Myocyte (in vitro differentiated cells): Measurements from ENCODE around the gene NGEF. TPM values are rescaled to one million over a fixed set of nuclear protein-coding genes. Genes with fewer than 3 reads are reported as not detected.

ENCODE experiments used
- DNase-seq: peaks from one replicate; pipeline ENCODE4 v3.0.0-alpha.2; 2012; ENCODE audit warnings: low read depth
- total RNA-seq: library from RNA; depleted of rRNA; stranded (reverse); fragments of >200 nt; gene quantifications from 2 replicates; pipeline ENCODE4 v1.2.3, GENCODE V29; 2014

NGEF gene
- total RNA-seq, 1 donor from 2014 or later: 0.19 TPM

DNA sequence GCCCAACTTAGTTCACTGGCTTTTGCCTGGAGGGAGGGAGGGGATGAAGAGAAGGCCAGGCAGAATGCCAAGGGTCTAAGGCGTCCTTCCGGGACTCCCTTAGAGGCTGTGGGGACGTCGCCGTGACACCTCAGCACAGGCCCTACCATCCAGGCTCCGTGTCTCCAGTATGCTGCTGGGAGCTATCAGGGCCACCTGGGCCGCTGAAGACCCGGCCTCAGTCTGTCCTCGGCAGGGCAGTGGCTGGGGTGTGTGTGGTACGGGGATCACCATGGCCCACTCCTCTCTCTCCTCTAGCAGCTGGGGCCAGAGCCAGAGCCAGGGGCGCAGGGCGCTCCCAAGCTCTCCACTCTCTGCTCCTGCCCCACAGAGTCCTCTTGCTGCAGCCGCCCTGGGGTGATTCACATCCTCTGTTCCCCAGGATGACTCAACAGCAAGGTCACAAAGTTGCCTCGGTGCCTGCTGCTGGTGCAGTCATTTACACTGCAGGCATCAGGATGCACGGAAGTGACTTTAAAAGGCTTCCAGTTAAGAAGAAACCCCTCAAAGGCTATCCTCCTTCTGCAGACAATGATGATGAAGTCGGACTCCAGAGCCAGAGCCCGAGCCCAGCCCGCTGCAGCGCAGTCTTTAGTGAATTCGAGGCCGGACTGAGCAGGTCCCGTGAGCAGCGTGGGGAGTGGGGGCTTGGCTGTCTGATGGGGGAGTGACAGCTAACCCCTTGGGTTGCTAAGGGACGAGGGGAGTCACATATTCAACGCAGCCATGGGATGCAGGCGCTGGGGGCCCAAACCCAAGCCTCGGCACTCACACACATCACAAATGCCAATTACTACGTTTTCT lies 111.1 kb downstream of the NGEF start:
- peak; percentile 79 for DNase-seq

DNA sequence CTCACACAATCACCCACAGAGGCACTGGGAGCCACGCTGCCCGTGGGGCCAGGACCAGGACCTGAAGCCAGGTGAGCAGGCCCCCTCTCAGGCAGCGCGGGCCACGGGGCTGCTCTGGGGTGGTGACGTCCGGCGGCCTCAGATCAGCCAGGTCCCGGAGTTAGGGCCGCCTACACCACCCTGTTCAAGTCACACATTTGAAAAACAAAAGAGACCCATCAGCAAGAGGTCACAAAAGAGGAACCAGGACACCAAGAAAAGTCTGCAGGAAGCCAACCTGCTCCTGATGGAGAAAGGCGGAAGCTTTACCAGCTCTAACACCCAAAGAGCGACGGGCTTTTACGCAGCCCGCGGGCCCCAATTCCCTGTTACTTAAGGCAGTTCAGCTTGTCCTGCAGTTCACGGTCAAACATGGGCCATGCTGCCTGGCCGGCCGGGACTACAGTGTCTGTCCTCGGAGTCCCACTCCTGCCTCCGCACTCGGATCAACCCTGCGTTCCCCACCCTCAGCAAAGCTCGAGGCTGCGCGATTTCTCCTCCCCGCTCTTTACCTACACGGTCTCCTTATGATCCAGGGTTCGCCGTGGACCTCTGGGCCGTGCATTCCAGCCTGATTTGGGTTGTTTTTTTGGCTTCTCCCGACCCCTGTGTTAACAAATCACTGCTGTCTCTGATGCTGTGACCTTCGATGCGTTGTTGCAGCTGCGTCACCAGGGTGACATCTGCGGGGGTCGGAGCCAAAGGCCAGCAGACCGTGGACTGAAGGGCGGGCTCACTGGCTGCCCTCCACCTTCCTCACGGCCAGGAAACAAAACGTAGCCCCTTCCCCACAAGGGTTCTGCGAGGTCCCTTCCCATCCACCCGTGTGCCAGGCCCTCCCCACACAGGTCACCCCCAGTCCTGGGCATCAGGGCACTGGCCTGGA lies 112.0 kb downstream of the NGEF start:
- DNase-seq: no peak

DNA sequence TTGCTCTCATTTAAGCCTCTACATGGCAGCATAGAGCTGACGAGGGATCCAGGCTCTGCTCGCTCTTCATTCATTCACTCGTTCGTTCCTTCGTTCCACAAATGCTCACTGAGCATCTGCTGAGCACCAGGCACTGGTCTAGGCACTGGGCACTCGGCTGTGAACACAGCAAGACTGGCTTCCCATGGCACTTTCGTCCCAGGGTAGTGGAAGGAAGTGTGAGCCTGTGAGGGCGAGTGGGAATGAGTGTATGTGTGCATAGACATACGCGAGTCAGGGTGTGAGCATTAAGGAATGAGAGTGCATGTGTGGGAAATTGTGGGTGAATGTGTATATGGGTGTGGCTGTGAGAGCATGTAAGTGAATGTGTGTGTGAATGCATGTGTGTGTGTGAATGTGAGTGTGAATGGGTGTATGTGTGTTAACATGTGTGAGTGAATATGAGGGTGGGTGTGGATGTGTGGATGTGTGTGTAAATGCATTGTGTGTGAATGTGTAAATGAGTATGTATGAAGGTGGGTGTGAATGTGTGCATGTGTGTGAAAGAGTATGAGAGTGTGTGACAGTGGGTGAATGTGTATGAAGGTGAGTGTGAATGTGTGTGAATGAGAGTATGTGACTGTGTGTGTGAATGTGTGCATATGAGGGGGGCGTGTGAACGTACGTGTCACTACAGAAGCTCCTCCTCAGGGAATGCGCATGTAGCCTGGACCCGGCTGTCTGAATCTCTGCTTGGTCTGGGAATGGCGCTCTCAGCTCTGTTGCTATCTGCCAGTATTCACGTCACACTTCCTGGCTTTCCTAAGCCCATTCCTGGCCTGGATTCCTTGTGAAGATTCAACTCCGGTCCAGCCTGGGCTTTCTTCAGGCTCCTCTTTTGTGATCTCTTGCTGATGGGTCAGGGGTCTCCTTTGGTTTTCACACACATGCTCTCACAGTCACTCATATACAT lies 114.2 kb downstream of the NGEF start:
- DNase-seq: no peak

DNA sequence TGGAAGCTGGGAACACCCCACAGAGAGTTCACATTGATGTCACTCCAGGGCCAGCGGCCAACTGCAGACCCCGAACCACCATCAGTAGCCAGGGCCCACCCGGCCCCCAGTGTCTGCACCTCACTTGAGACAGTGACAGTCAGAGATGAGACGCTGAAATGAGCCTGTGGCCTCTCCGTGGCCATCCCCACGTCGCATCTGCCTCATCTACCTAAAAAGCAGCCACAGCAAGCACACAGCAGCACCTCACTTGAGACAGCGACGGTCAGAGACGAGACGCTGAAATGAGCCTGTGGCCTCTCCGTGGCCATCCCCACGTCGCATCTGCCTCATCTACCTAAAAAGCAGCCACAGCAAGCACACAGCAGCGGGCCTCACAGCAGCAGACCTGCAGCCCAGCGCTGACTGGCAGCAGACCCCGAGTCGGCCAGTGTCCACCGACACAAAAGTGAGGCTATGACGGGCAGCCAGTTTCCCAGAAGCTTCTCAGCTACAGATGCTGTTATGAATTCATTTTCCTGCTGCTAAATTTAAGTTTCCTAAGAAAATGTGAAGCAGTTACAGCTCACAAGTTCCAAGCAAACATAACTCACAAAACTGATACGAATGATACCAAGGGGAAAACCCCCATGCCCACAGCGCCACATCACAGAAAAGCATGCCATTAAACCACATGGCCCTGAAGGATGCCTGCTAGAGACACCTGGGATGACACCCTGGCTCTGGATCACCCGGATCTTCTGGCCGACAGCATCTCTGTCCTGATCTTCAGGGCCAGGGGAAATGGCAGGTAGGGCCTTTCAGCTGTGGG lies 115.3 kb downstream of the NGEF start:
- DNase-seq: no peak

DNA sequence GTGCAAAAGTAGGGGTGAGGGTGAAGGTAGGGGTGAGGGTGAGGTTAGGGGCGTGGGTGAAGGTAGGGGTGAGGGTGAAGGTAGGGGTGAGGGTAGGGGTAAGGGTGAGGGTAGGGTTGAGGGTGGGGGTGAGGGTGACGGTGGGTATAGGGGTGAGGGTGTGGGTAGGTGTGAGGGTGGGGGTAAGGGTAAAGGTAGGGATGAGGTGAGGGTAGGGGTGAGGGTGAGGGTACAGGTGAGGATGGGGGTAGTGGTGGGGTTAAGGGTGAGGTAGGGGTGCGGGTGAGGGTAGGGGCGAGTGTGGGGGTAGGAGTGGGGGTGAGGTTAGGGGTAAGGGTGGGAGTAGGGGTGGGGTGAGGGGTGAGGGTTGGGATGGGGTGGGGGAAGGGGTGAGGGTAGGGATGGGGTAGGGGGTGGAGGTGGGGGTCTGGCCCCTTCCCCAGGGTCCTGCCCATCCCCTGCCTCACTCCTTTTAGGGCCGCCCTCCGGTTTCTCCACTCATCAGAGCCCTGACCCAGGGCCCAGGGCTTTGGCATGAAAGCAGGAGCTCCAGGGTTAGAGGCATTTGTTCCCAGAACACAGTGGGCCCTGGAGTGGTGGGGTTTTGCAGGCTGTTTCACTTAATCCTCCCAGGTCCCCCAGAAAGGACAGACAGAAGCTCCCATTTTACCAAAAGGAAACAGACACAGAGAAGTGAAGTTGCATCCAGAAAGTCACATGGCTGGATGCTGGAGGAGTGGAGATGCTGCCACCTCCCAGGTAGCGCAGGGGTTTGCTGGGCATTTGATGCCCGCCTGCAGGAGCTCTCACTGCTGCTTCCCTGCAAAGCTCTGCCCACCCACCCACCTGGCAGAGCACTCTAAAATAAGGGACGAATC lies 116.1 kb downstream of the NGEF start:
- DNase-seq: no peak

DNA sequence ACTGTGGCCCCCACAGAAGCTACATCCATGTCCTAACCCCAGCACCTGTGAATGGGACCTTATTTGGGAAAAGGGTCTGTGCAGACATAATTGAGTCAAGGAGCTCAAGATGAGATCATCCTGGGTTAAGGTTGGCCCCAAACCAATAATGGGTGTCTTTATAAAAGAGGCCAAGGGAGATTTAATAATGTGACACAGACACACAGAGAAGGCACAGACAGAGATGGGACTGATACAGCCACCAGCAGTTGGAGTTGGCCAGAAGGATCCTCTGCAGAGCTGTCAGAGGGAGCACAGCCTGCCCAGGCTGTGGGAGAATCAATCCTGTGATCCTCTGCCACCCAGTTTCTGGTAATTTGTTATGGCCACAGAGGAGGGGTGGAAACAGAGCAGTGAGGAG lies 116.9 kb downstream of the NGEF start:
- no peak for DNase-seq

DNA sequence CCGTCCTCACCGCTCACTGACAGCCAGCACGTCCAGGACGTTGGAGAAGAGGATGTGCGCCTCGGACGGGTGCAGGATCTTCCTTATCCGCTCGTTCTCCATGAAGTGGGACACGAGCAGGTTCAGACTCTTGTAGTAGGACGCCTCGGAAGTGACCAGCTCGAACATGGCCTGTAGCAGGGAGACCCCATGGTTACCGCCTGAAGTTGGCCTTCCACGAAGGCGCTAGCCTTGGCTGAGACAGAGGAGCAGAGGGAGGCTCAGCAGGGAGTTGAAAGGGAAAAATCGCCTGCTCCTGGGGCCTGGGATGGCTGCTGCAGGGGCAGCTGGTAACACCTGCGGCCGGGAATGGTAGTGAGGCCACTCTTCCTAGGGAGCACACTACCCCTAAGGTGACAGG lies 118.3 kb downstream of the NGEF start:
- DNase-seq: no peak

DNA sequence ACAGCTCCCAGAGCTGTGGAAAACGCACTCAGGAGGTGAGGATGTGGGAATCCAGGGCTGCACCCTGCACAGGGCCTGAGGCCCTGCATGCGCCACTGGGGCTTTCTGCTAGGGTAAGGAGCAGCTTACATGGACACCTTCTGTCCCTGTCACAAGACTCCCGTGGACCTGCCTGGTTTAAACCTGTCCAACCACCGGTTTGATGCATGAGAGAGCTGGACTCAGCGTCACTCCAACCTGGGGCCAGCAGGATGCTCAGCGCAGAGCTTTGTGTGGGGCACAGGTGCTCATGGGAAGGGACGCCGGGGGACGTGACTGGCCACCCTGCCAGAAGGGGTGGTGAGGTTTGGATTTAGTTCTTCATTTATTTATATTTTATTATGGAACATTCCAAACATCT lies 118.8 kb downstream of the NGEF start:
- no peak for DNase-seq

DNA sequence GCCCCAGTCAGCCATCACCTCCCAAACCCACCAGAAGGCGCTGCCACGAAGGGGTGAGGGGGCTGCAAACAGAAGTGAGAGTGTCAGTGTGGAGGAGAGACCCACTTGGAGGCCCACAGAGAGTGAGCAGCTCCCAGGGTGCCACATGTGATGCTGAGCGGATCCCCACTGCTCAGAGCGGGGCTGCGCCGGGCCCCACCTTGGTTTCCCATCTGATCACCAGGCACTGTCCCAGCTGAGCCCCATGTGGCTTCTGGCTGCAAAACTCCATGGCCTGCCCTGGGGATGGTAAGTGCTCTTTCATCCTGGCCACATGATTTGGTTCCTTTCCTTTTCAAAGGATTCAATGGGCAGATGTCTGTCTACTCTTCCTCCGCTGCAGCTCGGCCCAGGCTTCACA lies 119.2 kb downstream of the NGEF start:
- DNase-seq: no peak

DNA sequence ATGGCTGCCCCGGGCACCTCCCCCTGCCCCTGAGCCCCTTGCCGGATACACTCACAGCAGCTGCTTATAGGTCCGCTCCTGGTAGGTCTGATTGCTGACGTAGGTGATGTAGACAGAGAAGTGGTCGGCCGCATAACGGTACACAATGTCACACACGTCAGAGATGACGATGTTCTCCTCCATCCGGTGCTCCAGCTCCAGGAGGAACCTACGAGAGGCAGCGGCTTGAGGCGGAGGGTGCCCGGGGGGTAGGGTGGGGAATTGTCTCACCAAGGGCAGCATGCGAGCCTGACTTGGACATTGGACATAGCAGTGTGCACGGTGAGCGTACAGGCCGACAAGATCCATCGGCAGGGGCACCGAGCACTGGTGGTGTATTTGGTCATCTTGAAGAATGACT lies 120.2 kb downstream of the NGEF start:
- no peak for DNase-seq

DNA sequence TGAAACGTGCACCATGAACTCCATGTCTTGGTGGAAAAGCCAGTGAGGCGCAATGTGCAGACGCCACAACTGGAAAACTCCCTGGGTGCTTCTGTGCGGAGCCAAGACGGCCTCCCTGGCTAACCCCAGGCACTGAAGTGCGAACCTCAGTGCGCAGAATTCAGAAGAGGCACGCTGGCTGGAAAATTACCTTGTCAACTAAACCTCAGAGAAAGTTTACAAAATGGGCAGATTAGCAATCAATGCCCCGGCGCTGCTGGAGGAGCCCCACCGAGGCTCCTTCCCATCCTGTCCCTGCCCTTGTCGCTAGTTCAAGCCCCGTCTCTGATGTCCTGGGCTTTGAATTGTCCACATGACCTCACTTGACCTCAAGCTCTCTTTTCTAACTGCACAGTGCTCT lies 120.8 kb downstream of the NGEF start:
- DNase-seq: no peak

DNA sequence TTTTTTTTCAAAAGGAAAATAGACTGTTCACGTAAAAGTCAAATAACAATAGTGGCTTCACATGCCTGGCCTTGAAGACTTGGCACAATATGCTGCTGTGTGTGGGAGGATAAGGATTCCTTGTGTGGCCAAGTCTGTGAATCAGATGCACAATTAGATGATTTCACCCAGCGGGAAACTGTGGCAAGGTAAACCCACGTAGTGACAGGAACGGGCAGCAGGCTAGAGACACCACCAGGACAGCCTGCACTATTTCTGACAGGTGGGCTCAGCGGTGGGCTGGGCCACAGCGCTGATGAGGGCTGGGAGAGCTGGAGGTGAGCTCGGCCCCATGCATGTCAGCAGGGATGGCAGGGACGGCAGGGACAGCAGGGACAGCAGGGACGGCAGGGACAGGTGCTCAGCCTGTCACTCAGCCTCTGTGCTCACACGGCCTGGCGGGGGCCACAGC lies 121.4 kb downstream of the NGEF start:
- DNase-seq: peak; percentile 39

DNA sequence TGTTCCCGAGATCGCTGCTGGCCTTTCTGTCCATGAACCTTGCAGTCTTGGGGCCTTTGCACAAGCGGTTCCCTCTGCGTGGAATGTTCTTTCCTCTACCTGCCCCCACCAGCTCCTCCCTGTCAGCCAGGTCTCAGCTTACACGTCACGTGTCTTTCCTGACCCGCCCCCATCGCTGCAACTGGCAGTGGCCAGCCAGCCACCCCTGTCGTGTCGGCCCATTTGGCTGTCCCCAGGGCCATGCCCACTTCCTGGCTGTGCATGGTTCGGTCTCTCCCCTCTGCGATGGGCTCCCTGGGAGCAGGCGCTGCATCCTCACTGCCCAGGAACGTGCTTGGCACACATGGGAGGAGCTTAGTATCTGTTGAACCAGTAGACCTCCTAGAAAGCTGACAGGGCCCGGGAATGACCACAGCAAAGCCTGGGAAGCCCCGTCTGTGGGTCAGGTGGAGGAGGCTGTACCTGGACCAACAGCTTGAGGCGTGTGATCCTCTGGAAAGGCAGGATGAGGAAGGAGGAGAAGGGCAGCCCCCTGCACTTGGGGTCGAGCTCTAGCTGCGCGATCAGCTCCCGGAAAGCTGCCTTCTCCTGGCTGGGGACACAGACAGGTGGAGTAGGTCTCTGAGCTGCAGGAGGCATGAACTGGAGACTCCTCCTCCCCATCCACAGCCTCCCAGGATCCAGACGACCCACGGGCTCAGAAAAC lies 122.0 kb downstream of the NGEF start:
- peak; percentile 9 for DNase-seq

DNA sequence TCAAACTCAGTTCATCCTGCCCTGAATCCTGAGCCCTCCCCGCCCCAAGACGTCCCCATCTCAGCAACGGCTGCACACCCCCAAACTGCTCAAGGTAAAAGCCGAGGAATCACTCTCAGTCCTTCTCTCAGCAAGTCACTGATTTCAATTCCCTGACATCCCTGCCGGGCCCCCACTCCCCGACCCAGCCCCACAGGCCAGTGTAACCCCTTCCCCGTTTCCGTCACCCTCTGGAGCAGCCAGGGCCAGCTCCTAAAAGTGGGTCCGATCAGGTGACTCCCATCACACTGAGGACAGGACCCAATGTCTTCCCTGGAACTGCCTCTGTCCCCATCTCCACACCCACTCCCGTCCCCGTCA lies 122.5 kb downstream of the NGEF start:
- DNase-seq: no peak

DNA sequence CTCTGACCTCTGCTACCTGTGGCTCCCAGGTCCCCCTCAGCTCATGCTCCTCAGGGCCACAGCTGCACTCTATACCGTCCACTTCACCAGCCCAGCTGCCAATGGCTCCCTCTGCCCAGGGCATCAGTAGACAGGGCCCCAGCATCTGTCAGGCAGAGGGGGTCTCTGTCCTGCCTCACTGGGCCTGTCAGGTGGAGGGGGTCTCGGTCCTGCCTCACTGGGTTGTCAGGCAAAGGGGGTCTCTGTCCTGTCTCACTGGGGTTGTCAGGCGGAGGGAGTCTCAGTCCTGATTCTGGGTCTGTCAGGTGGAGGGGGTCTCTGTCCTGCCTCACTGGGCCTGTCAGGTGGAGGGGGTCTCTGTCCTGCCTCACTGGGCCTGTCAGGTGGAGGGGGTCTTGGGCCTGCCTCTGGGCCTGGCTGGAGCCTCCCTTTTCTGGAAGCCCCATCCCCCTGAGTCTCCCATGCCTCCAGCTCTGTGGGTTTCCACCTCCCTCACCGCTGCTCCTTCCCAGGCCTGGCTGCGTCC lies 123.1 kb downstream of the NGEF start:
- no peak for DNase-seq

DNA sequence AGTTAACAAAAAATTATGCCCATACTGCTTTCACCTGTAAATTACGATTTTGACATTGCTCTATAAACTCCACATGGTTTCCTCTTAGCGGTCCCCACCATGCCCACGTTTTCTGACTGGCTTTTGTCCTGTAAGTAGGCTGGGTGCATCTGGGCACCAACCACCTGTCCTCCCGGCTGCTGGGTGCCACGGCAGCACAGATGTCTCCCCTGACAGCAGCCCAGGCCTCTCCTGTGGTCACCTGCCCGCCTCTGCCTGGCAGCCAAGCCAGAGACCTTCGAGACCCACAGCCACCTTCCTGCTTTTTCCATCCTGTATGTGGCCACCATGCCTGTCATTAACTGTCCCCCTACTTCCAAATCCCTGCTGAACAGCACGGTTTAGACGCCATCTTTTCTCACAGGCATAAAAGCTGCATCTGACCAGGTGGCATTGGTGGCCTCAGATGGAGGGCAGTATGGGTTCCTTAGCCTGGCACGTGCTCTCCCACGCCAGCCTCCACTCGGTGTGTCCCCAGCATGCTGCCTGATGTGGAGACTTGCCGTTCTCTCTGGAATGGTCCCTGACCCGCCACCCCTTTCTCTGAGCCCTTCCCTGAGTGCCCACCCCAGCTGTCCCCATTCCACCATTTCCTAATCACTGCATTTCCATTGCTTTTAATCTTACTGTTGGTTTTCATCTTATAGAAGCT lies 124.1 kb downstream of the NGEF start:
- no peak for DNase-seq

DNA sequence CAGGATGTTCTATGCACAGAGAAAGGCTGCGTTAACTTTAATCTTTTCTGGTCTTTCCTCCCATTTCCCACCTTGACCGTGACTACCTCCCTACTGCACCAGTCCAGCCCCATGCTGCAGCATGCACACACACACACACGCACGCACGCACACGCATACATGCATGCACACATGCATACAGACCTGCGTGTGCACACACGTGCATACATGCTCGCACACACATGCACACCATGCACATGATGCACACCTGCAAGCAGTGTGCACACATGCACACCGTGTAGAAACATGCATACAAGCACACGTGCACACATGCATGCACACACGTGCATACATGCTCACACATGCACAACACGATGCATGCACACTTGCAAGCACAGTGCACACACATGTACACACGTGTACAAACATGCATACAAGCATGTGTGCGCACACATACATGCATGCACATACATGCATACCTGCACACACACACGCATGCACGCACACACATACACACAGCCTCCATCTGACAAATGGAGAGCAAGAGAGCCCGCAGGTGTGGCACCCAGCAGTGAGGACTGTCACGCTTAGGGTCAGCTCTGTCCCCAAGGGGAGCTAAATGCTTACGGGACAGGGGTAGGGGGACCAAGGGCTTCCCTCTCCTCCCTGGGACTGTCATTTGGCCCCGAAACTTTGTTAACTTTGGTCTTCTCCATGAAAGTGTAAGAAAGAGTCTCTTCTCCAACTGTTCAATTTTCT lies 124.8 kb downstream of the NGEF start:
- no peak for DNase-seq
